ENCODE results near the gene ASB4.

DNA sequence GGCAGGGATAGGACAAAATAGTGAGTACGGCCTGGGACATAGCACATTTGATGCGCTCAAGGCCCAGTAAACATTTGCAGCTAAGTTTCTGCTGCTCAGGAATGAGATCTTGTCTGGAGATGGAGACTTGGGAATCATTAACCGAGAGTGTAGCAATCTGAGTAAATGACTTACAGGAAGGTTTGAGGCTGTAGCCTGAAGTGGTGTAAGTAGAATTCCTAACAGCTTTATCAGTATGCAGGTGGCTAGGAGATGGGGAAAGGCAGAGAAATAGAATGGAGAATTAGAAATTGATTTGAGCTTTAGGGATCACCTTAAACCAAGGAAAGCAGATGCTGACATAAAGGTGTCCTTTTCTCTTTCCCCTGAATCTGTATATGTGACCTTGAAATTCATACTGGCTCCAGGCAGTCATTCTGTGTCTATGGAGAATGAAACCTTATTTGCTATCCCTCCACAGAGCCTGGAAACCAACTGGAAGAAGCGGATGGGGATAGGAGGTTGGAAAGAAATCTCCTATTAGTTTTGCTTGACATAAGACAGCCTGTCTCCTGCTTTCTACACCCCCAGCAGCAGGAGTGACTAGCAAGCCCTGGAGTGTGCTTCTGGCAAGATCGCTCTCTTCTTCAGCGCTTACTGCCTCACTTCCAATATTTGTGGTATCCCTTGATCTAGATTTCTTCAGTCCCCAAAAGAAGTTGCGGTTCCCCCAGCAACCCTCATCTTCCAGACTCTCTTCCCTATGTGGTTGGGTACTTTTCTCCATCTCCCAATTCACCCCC lies 44.5 kb upstream of the ASB4 start:
- TF ChIP-seq EZH2phosphoT487 (IDR thresholded peaks at IDR 0.05; ENCODE audit: low read length) = no peak
- TF ChIP-seq EZH2 (optimal IDR thresholded peaks at IDR 0.05; ENCODE audit: low read depth, low read length) = no peak
- TF ChIP-seq, protein P1, sequence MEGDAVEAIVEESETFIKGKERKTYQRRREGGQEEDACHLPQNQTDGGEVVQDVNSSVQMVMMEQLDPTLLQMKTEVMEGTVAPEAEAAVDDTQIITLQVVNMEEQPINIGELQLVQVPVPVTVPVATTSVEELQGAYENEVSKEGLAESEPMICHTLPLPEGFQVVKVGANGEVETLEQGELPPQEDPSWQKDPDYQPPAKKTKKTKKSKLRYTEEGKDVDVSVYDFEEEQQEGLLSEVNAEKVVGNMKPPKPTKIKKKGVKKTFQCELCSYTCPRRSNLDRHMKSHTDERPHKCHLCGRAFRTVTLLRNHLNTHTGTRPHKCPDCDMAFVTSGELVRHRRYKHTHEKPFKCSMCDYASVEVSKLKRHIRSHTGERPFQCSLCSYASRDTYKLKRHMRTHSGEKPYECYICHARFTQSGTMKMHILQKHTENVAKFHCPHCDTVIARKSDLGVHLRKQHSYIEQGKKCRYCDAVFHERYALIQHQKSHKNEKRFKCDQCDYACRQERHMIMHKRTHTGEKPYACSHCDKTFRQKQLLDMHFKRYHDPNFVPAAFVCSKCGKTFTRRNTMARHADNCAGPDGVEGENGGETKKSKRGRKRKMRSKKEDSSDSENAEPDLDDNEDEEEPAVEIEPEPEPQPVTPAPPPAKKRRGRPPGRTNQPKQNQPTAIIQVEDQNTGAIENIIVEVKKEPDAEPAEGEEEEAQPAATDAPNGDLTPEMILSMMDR (IDR thresholded peaks at IDR 0.05; ENCODE audit: low read length) = no peak

Data from MM.1S (cell line).